Measurements from ENCODE around the gene RAC2.
A peak's percentile ranks its signal among the peaks of the same experiment; 100 is the strongest.

Gene RAC2

GRCh38 chr22:37215890-37216289, 28.2 kb downstream of the RAC2 start:
- no peak for DNase-seq

DNA sequence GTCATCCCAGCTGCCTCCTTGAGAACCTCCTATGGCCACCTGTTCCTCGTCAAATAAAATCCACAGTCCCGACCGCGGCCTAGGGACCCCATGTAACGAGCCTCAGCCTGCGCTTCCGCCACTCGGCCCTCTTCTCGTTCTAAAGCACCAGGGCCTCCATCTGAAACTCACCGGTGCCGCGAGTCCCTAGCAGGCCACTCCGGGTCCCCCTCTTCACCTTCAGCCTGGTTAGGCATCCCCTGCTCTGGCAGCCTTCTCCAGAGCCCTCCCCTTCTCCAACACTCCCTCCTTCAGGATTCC, 29.4 kb downstream of the RAC2 start:
- no peak for DNase-seq

GRCh38 chr22:37213941-37214730, 29.9 kb downstream of the RAC2 start:
- no peak for DNase-seq

DNA sequence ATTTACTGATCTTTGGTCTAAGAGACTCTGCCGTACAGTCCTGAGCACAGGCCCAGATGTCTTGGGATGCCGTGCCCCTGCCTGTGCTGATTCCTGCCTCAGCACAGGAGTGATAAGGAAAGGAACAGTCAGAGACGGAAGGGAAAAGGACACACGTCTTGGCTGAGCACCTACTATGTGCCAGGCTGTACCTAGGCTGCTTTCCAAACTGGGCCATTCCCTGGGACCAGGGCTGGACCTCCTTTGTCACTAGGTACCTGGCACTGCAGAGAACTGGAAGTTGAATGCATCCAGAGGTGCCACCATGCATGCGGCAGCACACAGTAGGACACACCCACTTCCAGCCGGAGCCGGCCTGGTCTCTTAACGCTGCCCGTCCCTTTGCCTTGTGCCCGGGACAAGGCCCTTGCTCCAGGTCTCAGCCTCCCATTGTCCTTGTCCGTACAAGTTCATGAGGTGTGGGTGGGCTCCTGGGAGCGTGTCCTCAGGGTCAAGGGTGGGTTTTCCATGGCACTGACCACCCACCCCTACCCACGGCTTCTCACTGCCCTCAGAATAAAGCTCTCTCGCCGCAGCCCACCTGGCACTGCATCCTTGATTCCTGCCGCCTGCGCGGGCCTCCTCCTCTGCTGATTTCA, 30.7 kb downstream of the RAC2 start:
- no peak for DNase-seq

DNA sequence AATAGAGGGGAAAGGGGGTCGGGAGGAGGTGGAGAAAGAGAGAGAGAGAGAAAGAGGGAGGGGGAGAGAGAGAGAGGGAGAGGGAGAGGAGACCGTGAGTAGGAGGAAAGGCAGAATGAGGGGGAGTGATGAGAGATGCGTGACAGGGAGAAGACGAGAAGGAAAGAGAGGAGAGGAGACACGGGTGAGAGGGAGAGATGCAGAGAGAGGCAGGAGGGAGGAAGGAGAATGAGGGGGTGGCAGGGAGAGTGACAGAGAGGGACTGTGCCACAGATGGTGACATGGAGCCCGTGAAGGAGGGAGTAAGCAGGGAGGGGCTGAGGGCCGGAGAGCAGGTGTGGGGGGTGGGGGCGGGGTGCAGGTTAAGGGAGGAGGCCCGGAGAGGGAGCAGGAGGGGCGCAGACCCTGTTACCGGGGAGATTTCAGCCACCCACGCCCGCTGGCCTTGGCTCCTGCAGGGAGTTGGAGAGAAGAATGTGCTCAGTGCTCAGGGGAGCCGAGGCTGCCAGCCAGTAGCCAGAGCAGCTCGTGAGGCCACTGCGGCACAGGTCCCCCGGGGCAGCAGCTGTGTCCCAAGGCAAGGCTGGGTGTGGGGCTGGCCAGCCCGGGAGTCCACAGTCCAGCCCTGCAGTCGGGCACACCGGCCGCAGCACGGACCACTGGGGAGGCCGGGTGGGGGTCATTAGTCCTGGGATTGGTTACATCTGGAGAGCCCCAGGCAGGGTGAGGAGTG, 31.7 kb downstream of the RAC2 start, which contains the start of gene SSTR3:
Gene SSTR3, minus strand, starts transcription at position 304 of the 733 bp plus-strand sequence. CDS start 4,674 bp downstream, outside the sequence.
- peak in 1 of 2 experiments; percentile 12 for DNase-seq

DNA sequence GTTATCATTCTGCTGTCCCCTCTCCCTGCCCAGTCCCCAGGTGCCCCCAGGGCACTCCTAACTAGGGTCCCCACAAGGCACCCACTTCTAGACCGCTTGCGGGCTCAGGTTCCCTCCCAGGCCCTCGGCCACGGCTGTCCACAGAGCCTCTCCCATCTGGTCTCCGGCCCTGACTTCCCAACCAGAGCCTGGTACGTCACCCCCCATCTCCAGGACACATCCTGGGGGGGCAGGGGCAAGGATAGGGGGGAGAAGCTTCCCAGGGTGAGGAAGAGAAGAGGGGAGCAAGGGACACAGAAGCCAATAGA, 32.2 kb downstream of the RAC2 start:
- no peak for DNase-seq

DNA sequence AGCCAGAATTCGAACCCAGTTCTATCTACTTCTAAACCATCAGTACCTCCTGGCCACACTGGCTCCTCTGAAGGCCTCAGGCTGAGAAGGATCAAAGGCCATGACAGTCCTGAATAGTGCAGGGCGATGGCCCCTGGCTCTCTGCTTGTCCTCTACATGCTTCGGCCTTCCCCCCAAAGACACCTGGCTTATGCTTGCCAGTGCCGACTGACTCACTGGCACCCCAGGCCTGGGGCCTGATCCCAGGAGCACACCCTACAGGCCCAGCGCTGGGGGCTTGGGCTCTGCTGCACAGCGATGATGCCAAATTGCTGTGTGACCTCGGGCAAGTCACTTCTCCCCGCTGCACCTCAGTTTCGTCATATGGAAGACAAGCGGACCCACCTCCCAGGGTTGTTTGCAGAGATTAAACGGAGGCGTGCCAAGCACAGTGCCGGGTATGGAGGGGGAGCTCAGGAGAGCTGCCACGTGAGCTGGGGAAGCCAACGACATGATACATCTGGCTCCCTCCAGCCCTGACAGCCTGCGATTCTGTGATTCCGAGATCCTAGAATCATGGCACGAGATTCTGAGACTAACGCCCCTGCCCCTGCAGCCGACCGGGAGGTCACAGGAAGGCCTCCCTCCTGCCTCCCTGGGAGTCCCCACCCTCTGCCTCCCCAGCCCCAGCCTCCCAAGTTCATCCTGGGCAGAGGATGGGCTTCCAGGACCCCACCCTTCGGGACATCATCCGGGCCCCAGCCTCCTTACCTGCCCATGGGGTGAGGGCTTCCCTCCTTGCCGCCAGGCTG, 32.8 kb downstream of the RAC2 start:
- DNase-seq, result no peak

DNA sequence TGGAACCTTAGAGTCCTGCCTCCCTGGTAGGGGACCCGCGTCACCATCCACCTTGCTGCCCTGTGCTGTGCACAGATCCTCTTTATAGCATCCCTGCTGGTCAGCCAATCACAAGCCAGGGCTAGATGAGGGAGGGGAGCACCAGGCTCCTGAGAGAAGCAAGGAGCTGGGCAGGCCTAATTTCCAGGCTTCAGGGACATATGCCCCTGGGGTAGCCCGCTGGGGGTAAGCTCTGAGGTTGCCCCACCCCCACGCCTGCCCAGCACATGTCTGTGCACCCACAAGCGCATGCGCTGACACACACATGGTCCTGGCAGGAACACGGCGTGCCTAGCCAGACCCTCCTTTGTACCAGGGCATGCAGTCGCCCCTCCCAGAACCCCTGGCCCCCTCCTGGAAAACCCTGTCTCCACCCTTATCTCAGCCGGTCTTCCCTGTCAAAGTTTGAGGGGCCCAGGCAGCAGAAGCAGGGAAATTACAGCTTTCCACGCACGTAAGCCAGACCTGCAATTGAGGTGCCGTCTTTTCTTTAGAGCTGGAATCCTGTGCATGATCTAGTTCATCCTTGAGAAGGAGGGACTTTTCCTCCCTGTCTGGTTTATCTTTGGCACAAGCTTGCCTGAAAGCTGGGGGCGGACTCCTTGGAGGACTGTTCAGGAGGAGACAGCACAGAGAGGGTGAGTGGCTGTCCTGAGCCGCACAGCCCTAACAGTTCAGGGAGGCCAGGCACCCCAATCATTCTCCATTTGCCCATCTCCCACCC, 33.8 kb downstream of the RAC2 start:
- no peak for DNase-seq

DNA sequence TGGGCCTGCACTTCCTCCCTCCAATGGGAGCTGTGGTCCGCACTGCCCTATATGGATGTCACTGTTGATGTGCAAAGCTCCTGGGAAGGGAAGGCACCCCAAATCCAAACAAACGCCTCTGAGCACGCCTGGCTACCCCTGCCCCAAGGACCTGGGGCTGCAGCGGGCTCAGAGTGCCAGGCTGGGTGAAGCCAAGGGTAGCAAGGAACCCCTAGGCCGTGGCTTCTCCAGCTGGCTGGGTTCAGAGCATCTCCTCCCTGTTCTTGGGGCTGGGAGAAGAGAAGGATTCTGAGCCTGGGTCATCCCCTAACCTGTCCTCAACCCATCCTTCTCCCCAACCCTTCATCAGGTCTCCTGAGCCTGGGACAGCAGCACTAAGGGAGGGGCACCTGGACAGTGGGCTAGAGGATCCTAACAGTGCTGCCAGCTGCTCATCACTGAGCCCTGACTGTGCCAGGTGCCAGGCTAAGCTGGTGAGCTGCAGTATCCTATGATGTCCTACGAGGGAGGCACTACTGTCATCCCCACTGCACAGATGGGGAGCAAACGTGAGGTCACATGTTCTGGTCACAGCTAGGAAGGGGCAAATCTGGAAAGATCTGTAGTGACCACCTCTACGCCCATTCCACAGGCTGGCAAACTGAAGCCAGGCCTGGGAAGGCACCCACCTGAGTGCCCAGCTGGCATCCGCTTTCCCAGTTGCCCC, 34.8 kb downstream of the RAC2 start:
- DNase-seq, result no peak

DNA sequence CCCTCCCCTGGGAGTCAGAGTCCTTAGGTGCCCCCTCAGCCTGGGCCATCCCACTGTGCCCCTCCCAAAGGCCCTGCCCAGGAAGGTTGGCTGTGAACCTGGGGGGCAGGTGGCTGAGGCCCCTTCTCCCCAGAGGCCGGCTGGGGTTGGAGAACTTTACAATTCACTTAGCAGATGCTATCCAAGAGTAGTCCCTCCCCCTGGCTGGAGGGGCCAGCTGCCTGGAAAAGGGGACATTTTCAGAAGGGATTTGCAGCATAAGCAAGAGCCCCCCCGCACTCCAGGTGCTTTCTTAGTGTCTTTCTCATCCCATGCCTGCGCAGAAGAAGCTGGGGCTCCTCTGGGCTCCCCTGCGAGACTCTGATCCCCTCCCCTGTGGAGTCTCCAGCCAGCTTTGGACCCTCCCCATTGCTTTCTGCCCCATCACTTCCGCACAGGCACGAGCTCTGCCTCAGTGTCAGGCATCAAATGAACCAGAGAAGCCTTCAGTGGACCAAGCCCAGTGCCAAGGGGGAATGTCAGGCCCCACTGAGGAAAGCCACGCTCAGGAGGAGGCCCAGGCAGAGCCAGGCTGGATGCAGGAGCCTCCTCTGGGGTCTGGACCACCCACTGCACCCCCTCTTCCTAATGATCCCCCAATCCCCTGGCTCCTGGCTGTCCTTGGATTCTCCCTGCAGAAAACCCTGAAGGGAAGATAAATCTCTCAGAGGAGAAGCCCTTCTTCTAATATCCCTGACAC, 35.5 kb downstream of the RAC2 start:
- DNase-seq, result no peak

GRCh38 chr22:37207981-37208380, 36.1 kb downstream of the RAC2 start:
- DNase-seq, result no peak

DNA sequence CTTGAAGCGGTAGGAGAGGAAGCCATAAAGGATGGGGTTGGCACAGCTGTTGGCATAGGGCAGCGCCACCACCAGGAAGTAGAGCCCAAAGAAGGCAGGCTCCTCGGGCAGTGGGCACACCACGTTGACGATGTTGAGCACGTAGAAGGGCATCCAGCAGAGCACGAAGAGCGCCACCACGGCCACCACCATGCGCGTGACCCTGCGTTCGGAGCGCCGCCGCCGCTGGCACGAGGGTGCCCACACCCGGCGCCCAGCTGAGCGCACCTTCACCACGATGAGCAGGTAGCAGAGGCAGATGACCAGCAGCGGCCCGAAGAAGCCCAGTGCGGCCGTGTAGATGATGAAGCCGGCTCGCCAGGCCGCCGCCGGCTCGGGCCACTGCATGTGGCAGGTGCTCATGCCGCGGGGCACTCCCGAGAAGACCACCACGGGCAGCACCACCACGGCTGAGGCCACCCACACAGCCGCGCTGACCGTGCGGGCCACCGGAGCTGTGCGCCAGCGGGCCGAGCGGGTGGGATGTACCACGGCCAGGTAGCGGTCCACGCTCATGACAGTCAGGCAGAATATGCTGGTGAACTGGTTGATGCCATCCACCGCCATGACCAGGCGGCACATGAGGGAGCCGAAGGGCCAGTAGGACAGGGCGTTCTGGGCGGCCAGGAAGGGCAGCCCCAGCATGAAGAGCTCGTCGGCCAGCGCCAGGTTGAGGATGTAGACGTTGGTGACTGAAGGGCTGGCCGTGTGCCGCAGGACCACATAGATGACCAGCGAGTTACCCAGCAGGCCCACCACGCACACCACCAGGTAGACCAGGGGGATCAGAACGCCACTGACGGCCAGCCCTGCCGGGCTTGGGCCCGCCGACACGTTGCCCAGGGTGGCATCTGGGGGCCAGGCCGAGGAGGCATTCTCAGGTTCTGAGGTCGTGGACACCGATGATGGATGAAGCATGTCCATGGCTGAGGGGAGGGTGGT, 36.9 kb downstream of the RAC2 start:
- DNase-seq, result no peak

DNA sequence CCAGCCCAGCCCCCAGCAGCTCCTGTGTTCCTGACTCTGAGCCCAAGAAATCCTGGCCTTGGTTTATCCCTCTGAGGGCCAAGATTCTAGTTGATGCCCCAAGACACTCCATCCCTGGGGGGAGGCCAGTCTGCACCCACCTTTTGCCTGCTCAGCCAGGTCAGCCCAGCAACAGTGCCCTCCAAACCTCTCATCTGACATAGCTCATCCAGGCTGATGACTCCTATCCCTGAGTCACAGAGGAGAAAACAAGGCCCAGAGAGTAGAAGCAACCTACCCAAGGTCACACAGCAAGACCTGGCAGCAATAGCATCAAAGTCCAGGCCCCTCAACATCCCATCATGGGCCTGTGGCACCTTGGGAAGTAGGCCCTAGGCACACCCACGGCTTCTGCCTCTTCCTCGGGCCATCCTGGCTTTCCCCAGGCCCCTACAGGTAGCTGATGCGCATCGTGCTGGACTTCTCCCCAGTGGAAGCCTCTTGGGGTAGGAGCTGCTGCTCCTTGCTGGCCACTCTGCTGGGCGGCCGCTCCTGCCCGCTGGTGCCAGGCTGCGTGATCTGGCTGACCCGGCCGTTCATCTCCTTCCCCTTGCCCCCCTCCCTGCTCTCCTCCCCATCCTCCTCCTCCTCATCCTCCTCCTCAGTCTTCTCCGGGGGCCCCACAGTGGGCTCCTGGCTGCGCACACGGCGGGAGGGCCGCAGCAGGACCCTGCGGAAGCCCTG, 37.8 kb downstream of the RAC2 start:
- no peak for DNase-seq

DNA sequence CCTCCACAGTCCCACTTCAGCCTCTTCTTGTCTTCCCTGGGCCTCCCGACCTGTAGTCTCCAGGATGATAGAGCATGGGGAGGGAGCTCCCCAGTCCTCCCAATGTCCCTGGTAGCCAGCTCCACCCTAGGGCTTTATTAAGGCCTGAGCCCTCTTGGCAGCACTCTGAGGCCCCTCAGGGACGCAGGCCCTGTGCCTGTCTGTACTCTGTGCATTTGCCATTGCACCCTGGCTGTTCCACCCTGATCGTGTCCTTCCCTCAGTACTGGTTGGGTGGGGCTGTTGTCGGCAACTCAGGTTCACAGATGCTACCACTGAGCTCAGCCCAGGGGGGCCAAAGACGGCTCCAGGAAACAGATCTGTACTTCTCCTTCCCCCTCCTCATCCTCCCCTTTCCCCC, 39.0 kb downstream of the RAC2 start:
- no peak for DNase-seq

DNA sequence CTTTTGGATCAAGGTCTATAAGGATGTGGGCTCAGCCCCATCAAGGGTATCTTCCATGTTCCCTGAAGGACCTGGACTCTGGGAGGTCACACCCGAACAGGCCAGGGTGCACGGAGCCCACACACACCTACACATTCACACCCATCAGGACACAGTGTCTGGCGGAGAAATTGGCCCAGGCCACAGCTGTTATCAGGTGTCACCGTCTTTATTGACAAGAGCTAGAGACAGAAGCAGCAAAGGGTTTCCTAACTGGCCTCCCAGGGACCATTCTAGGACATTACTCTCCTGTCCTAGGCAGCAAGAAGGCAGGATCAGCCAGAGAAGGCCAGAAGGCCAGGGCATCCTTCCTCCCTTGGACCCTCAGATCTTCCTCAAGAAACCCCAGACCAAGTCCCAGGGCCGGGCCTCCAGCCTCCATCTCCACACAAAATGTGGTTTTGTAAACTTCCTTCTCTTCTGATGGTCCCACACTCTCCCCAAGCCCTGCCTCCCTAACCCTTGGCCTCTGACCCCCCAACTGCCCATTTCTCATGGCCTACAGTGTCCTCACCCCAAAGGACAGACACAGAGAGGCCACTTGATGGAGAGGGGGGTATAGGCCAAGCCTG, 39.9 kb downstream of the RAC2 start:
- DNase-seq, result no peak

GRCh38 chr22:37203354-37204044, 40.6 kb downstream of the RAC2 start:
- no peak for DNase-seq

DNA sequence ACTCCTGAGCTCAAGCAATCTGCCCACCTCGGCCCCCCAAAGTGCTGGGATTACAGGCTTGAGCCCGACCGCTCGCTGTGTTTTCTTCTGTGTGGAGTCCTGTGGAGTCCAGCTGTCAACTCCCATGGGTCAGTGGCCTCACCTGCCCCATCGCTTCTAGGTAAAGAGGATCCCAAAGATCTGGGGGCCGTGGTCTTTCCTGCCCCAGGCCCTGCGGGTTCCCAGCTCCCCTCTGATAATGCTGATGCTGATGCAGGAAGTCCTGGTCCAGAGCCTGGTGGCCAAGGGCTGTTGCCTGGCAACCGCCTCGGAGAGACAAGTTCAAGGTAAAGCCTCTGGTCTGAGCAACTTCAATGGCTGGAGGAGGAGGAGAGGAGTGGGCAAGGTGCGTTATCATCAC, 41.4 kb downstream of the RAC2 start:
- no peak for DNase-seq

DNA sequence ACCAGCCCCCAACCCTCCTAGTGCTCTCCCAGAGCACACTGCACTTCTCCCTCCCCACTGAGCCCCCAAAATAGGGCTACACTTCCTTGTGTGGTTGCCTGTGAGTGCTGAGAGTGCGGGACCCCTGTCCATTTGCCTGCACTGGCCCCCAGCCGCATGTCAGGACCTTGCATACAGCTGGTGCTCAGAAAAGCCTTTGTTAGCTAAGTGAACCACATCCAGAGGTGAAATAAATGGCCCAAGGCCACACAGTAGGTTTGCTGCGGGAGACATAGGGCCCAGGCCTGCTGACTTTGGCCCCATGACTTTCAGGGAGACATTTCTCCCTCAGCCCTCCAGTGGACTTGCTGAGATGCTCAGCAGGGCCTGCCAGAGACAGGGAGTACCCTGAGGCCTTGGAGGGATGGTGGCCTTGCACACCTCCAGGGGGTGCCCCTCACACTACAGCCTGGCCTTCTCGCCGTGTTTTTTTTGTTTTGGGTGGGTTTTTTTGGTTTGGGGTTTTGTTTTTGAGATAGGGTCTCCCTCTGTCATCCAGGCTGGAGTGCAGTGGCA, 42.0 kb downstream of the RAC2 start:
- DNase-seq, result no peak

Measured in NCI-H526 (cell line).